COLO829 (cell line): ENCODE data around the gene HK2.
"Not testable (repeated sequence)": the region's sequence is repeated elsewhere in the genome, so short reads cannot be mapped to it uniquely, and the experiment has no call there.

Source experiments
- DNase-seq: peaks from one replicate; pipeline ENCODE4 v3.0.0; 2012; ENCODE audit warnings: low spot score

HK2 gene

GRCh38 chr2:74895001-74895400 is 61.1 kb downstream of the HK2 start:
- DNase-seq = no peak

DNA sequence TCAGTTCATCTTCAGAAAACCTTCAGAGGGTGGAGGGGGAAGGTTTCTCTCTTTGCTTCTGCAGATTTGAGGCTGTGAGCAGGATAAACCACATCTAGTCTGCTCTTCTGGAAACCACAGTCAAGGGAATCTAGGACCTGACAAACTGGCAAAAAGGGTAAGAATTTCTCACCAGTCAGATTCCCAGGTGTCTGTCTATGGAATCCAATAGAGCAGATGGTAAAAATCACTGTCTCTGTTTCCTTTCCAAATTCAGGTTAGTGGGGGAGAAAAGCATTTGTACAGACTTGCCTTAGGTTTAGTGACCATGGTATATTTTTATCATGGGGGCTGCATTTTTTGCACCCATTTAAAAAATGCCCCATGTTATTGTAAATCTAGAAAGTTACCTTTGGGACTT is 62.3 kb downstream of the HK2 start:
- no peak for DNase-seq

GRCh38 chr2:74900225-74900624 is 66.3 kb downstream of the HK2 start:
- not testable (repeated sequence) for DNase-seq

DNA sequence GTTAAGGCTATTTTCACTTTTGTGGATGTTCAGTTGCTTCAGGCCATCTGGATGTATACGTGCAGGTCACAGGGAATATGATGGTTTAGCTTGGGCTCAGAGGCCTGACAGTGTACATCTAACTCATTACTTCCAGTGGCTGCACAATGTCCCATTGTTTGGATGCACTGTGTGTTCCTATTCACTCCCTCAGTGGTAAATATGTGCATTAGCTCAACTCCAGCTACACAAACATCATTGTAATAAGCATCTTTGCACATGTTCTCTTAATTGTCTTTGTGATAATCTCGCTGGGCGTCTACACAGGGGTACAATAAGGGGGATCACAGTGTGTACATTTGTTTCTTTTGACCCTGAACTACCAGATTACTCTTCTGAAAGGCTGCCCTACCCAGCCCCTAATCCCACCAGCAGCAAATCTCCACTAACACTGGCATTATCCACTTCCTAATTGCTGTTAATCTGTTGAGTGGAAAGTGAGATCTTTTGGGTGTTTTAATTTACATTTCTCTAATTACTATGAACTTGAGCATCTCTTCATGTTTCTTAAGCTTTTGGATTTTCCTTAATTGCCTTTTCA is 68.4 kb downstream of the HK2 start:
- peak; percentile 29 for DNase-seq

DNA sequence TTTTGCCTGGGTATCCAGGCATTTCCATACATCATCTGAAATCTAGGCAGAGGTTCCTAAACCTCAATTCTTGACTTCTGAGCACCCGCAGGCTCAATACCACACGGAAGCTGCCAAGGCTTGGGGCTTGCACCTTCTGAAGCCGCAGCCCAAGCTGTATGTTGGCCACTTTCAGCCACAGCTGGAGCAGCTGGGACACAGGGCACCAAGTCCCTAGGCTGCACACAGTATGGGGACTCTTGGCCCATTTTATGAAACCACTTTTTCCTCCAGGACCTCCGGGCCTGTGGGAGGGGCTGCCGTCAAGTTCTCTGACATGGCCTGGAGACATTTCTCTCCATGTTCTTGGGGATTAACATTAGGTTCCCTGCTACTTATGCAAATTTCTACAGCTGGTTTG is 72.5 kb downstream of the HK2 start:
- DNase-seq = no peak

DNA sequence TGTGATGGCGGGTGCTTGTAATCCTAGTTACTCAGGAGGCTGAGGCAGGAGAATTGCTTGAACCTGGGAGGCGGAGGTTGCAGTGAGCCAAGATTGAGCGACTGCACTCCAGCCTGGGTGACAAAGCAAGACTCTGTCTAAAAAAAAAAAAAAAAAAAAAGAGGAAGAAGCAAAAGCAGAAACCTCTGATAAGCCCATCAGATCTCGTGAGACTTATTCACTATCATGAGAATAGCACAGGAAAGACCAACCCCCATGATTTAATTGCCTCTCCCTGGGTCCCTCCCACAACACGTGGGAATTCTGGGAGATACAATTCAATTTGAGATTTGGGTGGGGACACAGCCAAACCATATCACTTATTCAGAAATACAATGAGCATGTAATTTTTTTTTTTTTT is 73.6 kb downstream of the HK2 start:
- DNase-seq = not testable (repeated sequence)

GRCh38 chr2:74908748-74909444 is 75.0 kb downstream of the HK2 start:
- no peak for DNase-seq

- DNase-seq = no peak
Measured at GRCh38 chr2:74910245-74910644, 76.3 kb downstream of the HK2 start.

DNA sequence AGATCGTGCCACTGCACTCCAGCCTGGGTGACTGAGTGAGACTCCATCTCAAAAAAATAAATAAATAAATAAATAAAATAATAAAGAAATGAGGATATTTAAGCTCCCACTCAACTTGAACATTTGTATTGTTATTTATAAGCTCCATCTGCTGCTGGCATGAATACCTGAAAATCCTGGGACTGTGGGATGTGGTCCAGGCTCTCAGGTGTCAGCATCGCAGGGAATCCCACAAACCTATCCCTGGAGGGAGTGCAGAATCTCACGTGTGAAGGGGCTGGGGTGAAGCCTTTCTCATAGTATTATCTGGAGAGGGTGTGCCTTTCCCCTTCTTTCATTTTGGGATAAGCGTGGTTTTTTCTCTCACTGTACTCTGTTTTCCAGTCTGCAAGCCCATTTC is 77.1 kb downstream of the HK2 start:
- DNase-seq = no peak

DNA sequence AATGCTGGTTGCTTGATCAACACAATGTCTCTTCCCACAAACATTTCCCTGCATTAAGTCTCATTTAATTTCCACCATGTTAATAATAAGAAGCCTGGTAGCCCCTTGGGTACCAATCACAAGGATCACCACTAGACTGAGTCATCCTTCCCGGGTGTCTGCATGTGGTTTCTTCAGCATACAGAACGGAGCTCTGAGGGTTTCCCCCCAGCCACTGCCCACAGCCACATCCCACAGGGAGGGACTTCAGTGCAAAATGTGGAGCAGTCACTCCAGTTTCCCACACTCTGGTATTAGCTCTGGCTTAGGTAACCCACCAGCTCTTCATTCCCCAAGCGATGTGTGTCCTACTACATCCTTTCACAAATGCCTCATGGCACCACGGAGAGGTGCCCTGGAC is 81.8 kb downstream of the HK2 start:
- DNase-seq = no peak

GRCh38 chr2:74916394-74916793 is 82.5 kb downstream of the HK2 start:
- DNase-seq = no peak

- DNase-seq = peak; percentile 99
Measured at GRCh38 chr2:74917702-74918619, 84.0 kb downstream of the HK2 start.

GRCh38 chr2:74919827-74920226 is 85.9 kb downstream of the HK2 start:
- DNase-seq = no peak

- DNase-seq = no peak
Measured at GRCh38 chr2:74921236-74921736, 87.4 kb downstream of the HK2 start.

DNA sequence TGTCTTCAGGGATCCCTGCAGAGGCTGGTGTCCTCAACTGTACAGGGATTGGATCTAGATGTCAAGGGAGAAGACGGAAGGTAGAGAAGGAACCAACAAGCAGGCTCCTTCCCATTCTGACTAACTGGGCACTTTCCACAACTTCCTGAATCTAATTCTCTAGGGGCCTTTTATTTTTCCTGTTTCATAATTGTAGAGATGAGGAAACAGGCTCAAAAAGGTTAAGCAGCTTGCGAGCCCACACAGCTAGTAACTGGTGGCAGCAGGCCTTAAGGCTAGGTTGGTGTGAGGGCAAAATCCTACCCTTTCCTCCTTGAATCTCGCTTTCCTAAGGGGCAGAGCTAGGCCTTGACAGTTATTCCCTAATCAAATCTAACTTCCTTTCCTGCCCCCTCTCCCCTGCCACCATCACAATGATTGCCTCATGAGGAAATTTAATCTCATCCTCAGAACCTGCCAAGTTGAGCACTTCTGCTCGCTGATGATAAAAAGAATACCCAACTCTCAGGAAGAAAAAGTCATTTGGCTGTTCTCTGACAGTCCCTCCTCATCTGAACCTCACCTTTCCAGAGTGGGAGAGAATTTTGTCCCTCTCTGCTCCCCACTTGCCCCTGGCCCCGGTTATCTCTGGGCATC is 88.8 kb downstream of the HK2 start:
- DNase-seq = peak; percentile 20

- DNase-seq = no peak
Measured at GRCh38 chr2:74924463-74925265, 90.7 kb downstream of the HK2 start.

- no peak for DNase-seq
Measured at GRCh38 chr2:74925361-74925786, 91.4 kb downstream of the HK2 start.

- no peak for DNase-seq
Measured at GRCh38 chr2:74927621-74928020, 93.7 kb downstream of the HK2 start.

DNA sequence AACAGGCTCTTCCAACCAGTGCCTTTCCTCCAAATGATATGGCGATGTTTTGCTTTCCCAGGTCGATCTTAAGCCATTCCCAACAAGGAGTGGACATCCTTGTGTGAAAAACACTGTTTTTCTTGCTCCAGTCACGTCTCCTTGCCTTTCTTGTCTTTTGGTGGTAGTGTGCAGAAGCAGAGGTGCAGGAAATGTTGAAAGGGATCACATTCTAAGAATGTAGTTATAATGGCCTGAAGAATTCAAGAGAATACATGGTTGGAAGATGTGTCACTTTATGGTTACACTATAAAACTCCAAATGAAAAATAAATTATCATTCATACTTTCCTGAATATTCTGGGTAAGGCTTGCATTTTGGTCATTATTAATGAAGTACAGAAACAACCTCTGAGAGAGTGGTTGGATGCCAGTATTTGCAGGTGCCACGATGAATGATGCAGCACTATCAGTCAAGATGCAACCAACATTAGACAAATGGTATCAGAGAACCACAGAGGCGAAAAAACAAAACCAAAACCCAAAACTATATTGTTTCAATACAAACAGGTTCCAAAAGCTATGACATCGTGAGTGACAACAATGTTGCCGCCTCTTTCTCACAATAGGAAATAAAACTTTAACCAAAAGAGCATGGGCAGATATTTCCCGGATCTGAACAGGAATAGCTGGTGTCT is 97.0 kb downstream of the HK2 start:
- no peak for DNase-seq

DNA sequence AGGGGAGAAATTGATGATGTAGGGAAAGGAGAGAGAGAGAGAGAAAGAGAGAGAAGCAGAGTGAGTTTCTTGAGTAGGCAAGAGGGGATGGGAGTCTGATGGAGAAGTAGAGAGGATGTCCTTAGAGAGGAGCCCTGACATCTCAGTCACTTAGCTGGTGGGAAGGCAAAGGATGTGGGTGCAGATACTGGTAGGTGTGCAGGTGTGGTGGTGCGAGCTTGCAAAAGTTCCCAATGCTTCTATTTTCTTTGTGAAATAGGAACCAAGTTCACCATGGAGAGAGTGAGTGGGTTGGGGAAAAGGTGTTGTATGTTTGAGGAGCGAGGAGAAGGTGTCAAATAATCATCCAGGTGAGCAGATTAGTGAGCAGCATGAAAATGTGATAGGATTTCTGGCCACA is 98.0 kb downstream of the HK2 start:
- no peak for DNase-seq

DNA sequence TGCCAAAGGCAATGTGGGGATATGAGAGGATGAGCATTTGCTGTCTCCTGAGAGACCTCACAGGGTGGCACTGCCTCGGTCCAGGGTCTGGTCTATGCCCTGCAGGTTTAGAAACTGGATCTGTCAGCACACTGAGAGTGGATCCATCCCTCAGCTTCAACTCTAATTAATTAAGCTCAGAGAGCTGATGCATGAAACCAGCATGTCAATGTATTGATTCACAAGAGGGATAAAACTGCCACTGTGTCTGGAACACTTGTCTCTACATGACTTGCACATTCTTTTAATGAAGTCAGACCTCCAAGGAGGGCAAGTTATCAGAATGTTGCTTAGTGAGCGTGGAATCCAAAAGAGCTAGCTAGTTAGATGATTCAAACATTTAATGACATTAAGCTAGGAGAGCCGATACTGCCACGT is 102.1 kb downstream of the HK2 start:
- DNase-seq = no peak
